DMS153 (cell line): ENCODE measurements around the gene BSG.

Experiments used
- DNase-seq: peaks from one replicate; lab custom pipeline; 2025; lab: John Stamatoyannopoulos, UW

Gene BSG

DNA sequence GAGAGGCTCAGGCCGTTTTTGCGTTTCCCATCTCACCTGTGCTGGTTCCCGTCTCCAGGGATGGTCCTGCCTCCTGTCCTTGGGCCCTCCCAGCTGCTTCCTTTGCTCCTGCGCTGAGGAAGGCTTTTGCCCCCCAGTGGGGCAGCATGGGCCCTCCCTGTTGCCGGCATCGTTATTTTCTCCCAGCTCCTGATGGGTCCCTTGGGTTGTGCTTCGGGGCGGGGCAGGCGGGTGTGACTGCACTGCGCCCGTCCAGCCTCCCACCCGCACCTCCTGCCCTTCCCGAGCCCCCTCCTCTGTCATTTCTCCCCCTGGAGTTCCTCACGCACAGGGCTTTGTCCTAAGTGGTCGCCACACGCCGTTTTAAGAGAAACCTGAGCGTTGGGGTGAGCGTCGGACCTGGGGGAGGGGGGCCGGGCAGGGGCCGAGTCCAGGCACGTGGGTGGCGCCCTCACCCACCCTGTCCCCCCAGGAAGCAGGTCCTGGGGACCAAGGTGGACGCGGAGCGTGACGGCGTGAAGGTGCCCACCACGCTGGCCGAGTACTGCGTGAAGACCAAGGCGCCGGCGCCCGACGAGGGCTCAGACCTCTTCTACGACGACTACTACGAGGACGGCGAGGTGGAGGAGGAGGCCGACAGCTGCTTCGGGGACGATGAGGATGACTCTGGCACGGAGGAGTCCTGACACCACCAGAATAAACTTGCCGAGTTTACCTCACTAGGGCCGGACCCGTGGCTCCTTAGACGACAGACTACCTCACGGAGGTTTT, 31.3 kb upstream of the BSG start:
- DNase-seq: no peak

- no peak for DNase-seq
Observed at GRCh38 chr19:541699-542098, 30.7 kb upstream of the BSG start.

- no peak for DNase-seq
Observed at GRCh38 chr19:542173-542866, 30.1 kb upstream of the BSG start.

- no peak for DNase-seq
Observed at GRCh38 chr19:543910-544608, 28.3 kb upstream of the BSG start, which contains the start of gene GZMM. Gene GZMM (plus strand): TSS chr19:544053. CDS start chr19:544072, 19 bp downstream.

DNA sequence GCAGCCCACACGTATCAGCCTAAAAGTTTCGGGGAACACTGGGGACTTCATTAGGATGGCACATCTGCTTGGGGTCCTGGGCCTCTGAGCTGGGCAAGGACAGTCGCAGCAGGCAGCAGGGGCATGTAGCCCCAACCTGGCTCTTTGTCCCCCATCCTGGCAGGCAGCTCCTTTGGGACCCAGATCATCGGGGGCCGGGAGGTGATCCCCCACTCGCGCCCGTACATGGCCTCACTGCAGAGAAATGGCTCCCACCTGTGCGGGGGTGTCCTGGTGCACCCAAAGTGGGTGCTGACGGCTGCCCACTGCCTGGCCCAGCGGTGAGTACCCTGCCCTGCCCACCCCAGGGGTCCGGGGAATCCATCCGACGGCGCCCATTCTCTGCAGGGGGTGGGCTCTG, 25.3 kb upstream of the BSG start:
- DNase-seq: no peak

- DNase-seq: no peak
Observed at GRCh38 chr19:547836-548720, 24.3 kb upstream of the BSG start.

GRCh38 chr19:548886-549830, 23.2 kb upstream of the BSG start:
- DNase-seq: no peak

DNA sequence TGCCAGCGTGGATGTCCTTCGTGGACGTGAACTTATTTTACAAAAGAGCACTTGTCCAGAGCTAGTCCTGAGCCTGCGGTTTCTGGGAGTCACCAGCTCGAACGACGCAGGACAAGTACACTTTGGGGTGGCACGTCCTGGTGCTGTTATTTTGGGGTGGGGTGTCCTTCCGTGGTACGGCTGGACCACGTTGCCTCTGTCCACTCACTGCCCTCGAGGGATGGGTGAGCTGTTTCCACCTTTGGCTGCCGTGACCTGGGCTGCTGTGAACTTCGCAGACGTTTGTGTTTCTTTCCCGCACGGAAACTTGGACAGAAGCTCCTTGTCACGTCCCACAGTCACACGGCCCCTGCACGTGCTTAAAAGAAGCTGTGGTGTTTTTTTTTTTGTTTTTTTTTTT, 17.6 kb upstream of the BSG start:
- DNase-seq: no peak

- no peak for DNase-seq
Observed at GRCh38 chr19:555474-555808, 17.0 kb upstream of the BSG start.

DNA sequence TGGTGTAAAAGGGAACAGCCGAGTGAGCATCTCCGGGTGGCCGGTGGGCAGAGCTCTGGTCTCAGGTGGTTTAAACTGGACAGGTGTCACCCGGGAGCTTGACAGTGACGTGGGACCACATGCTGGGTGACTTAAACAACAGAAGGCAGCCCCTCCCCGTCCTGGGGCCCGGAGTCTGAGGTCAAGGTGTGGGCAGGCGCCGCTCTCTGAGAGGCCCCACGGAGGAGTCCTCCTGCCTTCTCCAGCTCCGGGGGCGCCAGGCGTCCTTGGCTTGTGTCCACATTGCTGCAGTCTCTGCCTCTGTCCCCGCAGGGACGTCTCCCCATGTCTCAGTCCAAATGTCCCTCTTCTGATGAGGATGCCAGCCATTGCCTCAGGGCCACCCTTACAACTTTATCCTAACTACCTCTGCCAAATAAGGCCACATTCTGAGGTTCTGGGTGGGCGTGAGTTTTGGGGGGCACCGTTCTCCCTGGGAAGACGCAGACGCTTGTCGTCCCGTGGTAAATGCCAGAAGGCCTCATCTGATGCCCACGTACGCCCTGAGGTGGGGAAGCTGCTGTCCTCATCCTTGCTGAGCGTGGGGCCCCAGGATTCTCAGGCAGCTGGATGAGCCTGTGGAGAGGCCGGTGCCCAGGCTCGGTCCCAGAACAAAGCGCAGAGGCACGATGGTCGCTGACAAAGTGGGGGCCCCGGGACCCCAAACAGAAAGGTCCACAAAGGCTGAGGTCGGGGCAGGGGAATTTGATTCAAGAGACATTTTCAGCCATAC, 15.6 kb upstream of the BSG start:
- no peak for DNase-seq

DNA sequence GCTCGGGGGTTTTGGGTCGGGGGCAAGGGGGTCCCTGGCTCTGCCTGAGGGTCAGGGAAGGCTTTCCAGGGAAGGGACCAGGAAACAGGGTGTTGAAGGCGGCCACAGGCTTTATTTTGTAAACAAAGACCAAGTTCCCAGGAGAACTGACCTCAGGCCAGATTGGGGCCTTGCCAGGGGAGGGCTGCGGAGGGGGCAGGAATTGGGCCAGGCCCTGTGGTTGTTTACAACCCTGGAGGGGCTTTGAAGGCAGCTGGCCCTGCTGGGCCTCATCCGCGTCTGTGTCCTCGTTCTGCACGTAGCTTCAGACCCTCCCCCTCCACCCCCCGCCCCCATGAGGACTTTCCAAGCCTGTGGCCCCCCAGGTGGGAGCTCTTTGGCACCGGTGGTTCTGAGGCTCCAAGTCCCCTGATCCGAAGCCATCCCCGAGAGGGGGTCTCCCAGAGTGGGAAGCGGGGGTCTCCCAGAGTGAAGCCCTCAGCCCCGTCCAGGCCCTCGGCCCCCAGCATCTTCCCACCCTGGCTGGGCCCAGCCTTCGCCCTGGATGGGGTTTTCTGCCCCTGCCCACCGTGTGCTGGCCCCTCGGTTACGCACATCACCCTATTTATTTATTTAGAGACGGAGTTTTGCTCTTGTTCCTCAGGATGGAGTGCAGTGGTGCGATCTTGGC, 13.5 kb upstream of the BSG start:
- no peak for DNase-seq

DNA sequence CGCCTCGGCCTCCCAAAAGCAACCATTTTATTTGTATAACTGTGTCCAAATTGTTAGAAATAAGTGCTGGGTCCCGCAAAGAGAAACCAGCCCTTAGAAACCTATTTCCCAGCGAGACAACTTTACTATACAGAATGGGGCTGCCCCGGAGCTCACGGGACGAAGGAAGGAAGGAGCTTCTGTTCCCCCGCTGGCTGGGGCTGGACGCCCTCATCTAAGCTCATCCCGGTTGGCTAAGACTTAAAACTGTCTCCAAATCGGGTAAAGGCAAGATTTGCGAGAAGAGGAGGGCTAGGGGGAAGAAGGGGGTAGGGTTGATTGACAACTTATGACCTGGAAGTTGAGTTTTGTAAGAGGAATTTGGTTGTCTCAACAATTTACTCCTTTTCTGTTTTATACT, 12.3 kb upstream of the BSG start:
- no peak for DNase-seq

- DNase-seq: no peak
Observed at GRCh38 chr19:566403-566802, 6.0 kb upstream of the BSG start.

- no peak for DNase-seq
Observed at GRCh38 chr19:566844-567243, 5.6 kb upstream of the BSG start.

DNA sequence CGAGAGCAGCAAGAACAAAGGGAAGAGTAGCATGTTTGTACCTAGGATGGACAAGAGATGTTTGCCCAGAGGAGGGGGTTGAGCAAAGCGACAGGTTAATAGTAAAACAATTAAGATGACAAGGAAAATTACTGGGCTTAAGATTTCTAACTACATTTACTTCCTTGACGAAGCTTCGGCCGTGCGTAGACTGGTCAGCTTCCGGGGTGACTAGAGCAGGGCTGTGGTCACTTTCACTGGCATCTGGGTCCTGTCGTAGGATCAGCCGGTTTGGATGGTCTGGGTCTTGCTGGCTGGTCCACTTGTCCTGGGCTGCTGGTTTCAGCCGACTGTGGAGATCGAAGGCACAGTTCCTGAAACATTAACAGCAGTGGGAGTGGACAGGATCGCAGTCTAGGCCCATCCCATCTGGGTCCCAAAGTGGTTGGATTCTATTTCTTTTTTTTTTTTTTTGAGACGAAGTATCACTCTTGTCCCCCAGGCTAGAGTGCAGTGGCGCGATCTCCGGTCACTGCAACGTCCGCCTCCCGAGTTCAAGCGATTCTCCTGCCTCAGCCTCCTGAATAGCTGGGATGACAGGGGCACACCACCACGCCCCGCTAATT, 5.0 kb upstream of the BSG start:
- no peak for DNase-seq

- no peak for DNase-seq
Observed at GRCh38 chr19:570251-570686, 2.1 kb upstream of the BSG start.

- DNase-seq: peak; percentile 57
Observed at GRCh38 chr19:570937-571565, 1.3 kb upstream of the BSG start.

DNA sequence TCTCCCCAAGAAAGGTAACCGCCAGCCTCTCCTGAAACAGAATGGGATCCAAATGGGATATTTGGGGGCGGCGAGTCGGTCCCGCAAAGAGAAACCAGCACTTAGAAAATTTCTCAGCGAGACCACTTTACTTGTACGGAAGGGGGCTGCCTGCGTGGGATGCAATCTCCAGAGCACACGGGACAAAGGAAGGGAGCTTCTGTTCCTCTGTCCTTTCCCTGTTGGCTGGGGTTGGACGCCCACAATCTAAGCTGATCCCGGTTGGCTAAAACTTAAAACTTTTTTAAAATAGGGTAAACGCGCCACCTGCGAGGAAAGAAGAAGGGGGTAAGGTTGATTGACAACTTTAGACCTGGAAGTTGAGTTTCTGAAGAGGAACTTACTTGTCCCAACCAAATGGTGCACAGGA, 826 bp upstream of the BSG start:
- no peak for DNase-seq
